NT2/D1 (cell line): Measurements from ENCODE around the gene SLC44A5.

ENCODE experiments used
- SUZ12 ChIP-seq: IDR thresholded peaks from 2 replicates; pipeline ENCODE4 v1.6.1; 2011; ENCODE audit not compliant: insufficient read length, insufficient read depth; ENCODE audit errors: extremely low read depth
- YY1 ChIP-seq: IDR thresholded peaks from 2 replicates; pipeline ENCODE4 v1.6.1; 2011; ENCODE audit not compliant: insufficient read length, insufficient read depth
- ZNF274 ChIP-seq: IDR thresholded peaks from 2 replicates; pipeline ENCODE4 v1.6.1; 2011; ENCODE audit warnings: mild to moderate bottlenecking, low read depth, low read length

- no peak for TF ChIP-seq ZNF274
- no peak for TF ChIP-seq YY1
- TF ChIP-seq SUZ12: no peak
Measured at GRCh38 chr1:75518686-75519085, 92.2 kb downstream of the SLC44A5 start.
